Choroid plexus epithelial cell (primary cell): ENCODE measurements around the gene TBC1D12.
"Not testable (repeated sequence)": the region's sequence is repeated elsewhere in the genome, so short reads cannot be mapped to it uniquely, and the experiment has no call there.

Experiments
- DNase-seq: peaks from one replicate; pipeline ENCODE4 v3.0.0-alpha.2; 2010; ENCODE audit warnings: low read depth
- H3K4me3 ChIP-seq: 2 replicates; pipeline ENCODE4 v1.5.1; 2011; ENCODE audit warnings: low read depth, mild to moderate bottlenecking, control low read depth, low read length, moderate library complexity
- TF ChIP-seq, protein P1 (sequence below): conservative IDR thresholded peaks from 2 replicates; pipeline ENCODE4 v1.5.1; 2011; ENCODE audit warnings: low read depth, mild to moderate bottlenecking, control low read depth, inconsistent platforms, low read length, moderate library complexity

TBC1D12 gene

DNA sequence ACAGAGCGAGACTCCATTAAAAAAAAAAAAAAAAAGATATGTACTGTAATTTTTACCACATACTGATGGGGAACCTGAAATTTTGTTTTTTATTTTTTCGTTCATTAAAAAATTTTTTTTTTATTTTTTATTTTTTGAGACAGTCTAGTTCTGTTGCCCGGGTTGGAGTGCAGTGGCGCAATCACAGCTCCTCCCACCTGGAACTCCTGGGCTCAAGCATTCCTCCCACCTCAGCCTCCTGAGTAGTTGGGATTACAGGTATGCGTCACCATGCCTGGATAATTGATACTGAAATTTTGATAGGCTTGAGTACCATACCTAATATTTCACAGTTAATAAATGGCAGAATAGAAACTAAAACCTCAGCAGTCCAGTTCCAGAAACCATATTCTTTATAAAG, 122.4 kb downstream of the TBC1D12 start:
- no peak overlapping the region for H3K4me3 ChIP-seq

DNA sequence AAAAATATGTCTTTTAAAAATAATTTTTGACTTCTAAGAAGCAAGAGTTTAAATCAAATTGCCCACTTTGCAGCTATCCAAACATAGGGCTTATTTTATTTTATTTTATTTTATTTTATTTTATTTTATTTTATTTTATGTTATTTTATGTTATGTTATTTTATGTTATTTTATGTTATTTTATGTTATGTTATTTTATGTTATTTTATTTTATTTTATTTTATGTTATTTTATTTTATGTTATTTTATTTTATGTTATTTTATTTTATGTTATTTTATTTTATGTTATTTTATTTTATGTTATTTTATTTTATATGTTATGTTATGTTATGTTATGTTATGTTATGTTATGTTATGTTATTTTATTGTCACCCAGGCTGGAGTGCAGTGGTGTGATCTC, 129.2 kb downstream of the TBC1D12 start:
- H3K4me3 ChIP-seq, DNase-seq: not testable (repeated sequence)

More for the DNA sequence above, 122.4 kb downstream of the TBC1D12 start:
- no peak for DNase-seq
- TF ChIP-seq, protein P1, sequence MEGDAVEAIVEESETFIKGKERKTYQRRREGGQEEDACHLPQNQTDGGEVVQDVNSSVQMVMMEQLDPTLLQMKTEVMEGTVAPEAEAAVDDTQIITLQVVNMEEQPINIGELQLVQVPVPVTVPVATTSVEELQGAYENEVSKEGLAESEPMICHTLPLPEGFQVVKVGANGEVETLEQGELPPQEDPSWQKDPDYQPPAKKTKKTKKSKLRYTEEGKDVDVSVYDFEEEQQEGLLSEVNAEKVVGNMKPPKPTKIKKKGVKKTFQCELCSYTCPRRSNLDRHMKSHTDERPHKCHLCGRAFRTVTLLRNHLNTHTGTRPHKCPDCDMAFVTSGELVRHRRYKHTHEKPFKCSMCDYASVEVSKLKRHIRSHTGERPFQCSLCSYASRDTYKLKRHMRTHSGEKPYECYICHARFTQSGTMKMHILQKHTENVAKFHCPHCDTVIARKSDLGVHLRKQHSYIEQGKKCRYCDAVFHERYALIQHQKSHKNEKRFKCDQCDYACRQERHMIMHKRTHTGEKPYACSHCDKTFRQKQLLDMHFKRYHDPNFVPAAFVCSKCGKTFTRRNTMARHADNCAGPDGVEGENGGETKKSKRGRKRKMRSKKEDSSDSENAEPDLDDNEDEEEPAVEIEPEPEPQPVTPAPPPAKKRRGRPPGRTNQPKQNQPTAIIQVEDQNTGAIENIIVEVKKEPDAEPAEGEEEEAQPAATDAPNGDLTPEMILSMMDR, result no peak

DNA sequence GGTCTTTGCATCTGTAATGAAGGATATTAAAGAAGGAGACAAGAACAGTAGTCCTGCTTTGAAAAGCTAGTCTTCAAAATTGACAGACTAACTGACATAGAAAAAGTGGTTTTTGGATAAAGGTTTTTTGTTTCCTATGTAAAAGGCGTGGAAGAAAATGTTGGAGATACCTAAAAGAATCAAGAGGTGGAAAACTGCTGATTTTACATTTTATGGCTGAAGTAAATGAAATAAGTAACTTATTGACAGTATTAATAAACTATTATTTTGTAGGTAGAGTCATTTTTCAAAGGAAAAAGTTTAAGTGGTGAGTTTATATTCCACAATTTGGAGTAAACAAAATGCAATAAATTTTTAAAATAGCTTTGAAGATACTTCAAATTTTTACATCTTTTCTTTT, 130.7 kb downstream of the TBC1D12 start:
- no peak for DNase-seq
- TF ChIP-seq, protein P1, result no peak
- H3K4me3 ChIP-seq, result no peak overlapping the region

DNA sequence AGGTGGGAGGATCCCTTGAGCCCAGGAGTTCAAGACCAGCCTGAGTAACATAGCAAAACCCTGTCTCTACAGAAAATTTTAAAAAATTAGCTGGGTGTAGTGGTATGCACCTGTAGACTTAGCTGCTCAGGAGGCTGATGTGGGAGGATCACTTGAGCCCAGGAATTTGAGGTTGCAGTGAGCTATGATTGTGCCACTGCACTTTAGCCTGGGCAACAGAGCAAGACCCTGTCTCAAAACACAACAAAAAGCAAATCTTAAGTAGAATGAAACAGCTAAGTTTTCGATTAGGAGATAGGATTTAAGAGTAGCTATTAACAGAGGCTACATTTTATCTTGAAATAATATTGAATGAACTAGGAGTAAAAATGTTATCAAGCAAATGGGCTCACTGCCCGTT, 139.9 kb downstream of the TBC1D12 start:
- not testable (repeated sequence) for DNase-seq, H3K4me3 ChIP-seq

DNA sequence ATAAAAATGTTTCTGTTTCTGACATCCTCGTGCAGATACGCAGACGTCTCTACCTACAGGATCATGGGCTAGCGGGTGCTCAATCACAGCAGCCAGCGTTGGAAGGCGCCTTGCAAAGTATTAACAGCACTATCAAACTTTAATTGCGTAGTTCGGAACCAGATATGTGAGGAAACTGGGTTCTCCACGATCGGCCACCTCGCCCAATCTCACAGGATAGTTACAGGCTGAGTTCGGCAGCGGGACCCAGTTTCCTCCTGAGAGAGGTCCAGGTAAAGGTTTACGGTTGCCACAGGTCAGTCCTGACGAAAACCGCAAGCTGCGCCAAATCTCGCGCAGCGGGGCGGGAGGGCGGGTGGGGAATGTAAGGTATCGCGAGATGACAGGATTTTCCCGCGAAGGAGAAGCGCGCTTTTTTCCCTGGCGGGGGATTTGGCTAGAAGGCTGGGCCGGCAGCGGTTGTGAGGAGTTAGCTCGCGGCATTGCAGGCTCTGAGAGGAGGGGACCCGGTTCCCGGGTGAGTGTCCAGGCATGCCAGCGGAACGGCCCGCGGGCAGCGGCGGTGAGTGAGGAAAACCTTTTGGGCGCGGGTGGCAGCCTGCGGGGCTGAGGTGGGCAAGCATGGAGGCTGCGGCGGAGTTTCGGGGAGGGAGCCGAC, 143.2 kb downstream of the TBC1D12 start, which contains the start of gene HELLS:
Gene HELLS (plus strand): TSS at position 398 of the 658 bp plus-strand sequence. CDS start 134 bp downstream, at position 532.
- TF ChIP-seq, protein P1, result no peak
- H3K4me3 ChIP-seq, result peak within 1 kb of the TSS; percentile 96
- DNase-seq, result peak; percentile 86

DNA sequence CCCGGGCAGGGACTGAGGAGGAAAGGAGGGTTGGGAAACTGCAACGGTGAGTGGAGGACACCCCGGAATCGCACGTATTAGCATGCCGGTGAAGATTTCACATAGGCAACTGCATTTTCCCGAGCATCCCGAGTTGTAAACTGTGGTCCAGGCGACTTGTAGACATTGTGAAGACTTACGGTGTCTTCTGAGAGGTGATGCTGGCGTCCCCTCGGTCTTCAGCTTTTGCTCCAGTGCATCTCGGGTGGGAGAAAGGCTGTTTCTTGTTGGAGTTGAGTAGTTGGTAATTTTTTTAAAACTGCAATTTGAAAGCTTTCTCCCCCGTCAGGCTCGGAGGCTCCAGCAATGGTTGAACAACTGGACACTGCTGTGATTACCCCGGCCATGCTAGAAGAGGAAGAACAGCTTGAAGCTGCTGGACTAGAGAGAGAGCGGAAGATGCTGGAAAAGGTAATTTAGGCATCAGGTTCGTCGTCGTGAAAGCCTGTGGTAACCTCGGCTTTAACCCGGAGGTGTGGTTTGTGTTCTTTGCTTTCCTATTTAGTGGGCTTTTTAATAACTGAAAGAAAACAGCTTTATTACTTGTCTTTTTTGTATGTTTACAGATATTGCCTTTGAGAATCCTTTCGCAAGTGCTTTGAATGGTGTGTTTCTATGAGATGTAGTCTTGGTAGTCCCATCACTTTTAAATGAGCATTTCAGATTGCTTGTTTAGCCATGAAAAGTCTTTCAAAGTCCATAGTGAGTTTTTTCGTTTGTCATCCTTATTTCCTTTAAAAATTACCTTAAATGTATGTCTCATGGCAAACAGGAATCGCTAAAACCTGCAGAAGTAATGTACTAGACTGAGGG, 143.9 kb downstream of the TBC1D12 start:
- peak; percentile 33 for DNase-seq
- H3K4me3 ChIP-seq, result peak overlapping the region; percentile 96
- TF ChIP-seq, protein P1, result no peak

DNA sequence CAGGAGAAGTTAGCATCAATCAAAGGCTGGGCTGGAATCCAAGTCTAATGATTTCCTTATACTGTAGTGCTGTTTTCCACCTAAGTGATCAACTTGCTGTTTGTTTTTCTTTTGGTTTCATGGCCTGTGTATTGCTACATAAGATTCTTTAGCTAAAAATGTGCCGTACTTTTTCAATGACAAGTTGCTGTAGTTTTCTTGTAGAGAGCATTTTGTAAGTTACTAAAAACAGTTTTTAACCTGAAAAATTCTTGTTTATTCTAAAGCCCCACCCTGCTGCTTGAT, 144.5 kb downstream of the TBC1D12 start:
- peak overlapping the region; percentile 96 for H3K4me3 ChIP-seq
- TF ChIP-seq, protein P1, result no peak
- DNase-seq, result peak; percentile 22

DNA sequence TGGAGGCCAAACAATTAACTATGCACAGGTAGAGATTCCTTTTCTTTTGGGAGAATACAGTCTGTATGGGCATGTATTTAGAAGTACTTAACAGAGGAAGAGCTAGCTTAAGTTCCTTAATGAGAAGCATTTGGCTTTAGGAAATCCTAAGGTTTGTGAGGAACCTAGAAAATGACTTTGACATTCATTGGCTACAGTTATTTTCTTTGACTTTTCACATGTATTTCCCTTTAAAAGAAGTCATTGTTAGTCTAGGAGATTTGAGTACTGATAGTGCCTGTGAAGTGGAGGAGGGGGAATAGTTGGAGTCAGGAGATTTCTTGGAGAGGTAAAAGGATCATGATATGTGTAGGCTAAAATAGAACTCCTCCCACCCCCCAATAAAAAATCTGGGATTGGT, 146.9 kb downstream of the TBC1D12 start:
- no peak for DNase-seq
- TF ChIP-seq, protein P1, result no peak
- H3K4me3 ChIP-seq, result no peak overlapping the region

DNA sequence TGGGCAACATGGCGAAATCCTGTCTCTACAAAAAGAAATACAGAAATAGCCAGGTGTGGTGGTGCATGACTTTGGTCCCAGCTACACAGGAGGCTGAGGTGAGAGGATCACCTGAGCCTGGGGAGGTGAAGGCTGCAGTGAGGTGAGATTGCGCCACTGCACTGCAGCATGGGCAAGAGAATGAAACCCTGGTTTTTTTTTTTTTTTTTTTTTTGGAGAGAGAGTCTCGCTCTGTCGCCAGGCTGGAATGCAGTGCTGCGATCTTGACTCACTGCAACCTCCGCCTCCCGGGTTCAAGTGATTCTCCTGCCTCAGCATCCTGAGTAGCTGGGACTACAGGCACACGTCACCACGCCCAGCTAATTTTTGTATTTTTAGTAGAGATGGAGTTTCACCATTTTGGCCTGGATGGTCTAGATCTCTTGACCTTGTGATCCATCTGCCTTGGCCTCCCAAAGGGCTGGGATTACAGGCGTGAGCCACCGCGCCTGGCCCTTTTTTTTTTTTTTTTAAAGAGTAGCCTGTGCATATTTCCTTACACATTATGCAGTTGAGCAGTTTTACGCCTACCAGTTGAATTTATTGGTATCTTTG, 165.5 kb downstream of the TBC1D12 start:
- not testable (repeated sequence) for DNase-seq, H3K4me3 ChIP-seq
